NCI-H82 treated with DMSO at 0.1 percent for 48 hours (cell line): ENCODE results near the gene ERICH4.
"Not testable (repeated sequence)": the region's sequence is repeated elsewhere in the genome, so short reads cannot be mapped to it uniquely, and the experiment has no call there.

Experiments used
- DNase-seq: peaks from one replicate; lab custom pipeline; 2025; ENCODE audit not compliant: unreplicated experiment; lab: John Stamatoyannopoulos, UW

ERICH4 gene

DNA sequence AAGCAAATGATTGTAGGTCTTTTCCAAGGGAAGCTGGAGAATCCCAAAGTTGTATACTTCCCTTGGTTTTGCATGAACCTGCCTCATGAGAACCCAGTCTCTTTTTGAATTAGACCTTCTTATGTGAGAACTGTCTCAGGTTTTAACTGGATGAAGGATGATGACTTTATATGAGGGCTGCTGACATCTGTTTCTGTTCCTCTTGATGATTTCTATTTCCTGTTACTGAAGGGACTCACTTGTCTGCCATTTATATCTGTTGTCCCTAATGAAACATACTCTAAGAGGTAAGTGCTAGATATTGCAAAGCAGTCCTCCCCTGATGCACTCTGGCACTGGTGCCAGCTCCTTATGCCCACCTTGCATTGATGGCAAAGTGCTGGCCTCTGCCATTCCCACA is 33.6 kb downstream of the ERICH4 start:
- DNase-seq, result no peak

- DNase-seq, result no peak
Measured at GRCh38 chr19:41478171-41478570, 35.2 kb downstream of the ERICH4 start.

GRCh38 chr19:41478875-41479756 is 36.2 kb downstream of the ERICH4 start:
- DNase-seq, result no peak

DNA sequence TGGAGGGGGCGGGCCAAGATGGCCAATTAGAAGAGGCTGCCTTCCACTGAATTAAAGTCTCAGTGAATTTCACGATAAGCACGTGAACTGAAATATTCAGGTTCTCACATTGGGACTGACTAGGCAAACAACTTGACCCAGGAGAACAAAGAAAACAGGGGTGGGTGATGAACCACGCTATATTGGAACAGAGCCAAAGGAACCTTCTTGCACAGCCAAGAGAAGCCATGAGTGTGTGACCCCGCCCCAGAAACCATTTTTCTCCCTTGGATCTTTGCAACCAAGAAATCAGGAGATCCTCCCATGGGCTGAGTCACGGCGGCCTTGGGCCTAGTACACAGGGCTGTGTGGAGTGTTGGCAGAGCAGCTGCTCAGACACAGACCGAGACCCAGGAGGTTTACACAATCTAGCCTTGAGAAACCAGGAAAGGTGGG is 36.8 kb downstream of the ERICH4 start:
- peak; percentile 1 for DNase-seq

- no peak for DNase-seq
Measured at GRCh38 chr19:41480336-41480735, 37.4 kb downstream of the ERICH4 start.

- DNase-seq, result no peak
Measured at GRCh38 chr19:41484822-41485221, 41.9 kb downstream of the ERICH4 start.

DNA sequence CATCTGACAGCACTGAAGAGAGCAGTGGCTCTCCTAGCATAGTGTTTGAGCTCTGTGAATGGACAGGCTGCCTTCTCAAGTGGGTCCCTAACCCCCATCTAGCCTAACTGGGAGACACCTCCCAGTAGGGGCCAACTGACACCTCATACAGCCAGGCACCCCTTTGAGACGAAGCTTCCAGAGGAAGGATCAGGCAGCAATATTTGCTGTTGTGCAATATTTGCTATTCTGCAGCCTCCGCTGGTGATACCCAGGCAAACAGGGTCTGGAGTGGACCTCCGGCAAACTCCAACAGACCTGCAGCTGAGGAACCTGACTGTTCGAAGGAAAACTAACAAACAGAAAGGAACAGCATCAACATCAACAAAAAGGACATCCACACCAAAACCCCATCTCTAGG is 44.0 kb downstream of the ERICH4 start:
- not testable (repeated sequence) for DNase-seq

DNA sequence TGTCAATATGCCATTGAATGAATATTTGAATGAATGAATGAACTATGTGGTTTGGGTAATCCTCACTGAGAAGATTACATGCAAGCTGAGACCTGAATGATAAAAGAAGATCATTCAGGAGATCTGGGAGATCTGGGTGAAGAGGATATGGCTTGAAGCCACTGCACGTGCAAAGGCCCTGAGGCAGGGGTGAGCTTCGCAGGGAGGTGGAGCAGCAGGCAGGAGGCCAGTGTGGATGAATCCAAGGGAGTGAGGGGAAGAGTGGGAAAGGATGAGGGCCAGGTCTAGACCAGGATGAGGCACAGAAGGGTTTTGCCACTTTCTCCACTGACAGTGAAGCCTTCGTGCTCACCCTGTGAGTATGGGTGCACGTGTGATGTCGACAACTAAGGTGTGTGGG is 49.9 kb downstream of the ERICH4 start:
- no peak for DNase-seq
